GM23338 (cell line): ENCODE data around the gene MITF. TPM values are rescaled to one million over a fixed set of nuclear protein-coding genes. Genes with fewer than 3 reads are reported as not detected.

Experiments used
- ATAC-seq: fragments of 200-7000 bp; cut with Tn5 transposase; 3 replicates; pipeline ENCODE4 v1.9.1; 2020
- DNase-seq: peaks from one replicate; pipeline ENCODE4 v3.0.0-alpha.2; 2015; ENCODE audit warnings: low spot score
- H2AFZ ChIP-seq: fragments of 200-600 bp; sonication (generic); 2 replicates; pipeline ENCODE4 v1.8.0; 2016; ENCODE audit warnings: antibody characterized with exemption, mild to moderate bottlenecking, moderate library complexity
- H3F3A ChIP-seq: fragments of 200-600 bp; sonication (generic); replicated peaks from 2 replicates; pipeline ENCODE4 v1.8.0; 2017; ENCODE audit warnings: antibody characterized with exemption, mixed run types, low read depth
- H3K27ac ChIP-seq: fragments of 200-600 bp; sonication (generic); 2 replicates; pipeline ENCODE4 v1.6.1; 2016; ENCODE audit warnings: low read depth
- H3K27me3 ChIP-seq: fragments of 200-600 bp; sonication (generic); 2 replicates; pipeline ENCODE4 v1.8.0; 2016; ENCODE audit warnings: mild to moderate bottlenecking, mixed run types, moderate library complexity; ENCODE audit not compliant: insufficient read depth
- H3K36me3 ChIP-seq: fragments of 200-600 bp; sonication (generic); 2 replicates; pipeline ENCODE4 v1.8.0; 2016; ENCODE audit warnings: mild to moderate bottlenecking; ENCODE audit not compliant: insufficient read depth
- H3K4me1 ChIP-seq: fragments of 200-600 bp; sonication (generic); 2 replicates; pipeline ENCODE4 v1.8.0; 2016; ENCODE audit warnings: mild to moderate bottlenecking, moderate library complexity; ENCODE audit not compliant: insufficient read depth
- H3K4me2 ChIP-seq: fragments of 200-600 bp; sonication (generic); 2 replicates; pipeline ENCODE4 v1.7.1; 2017; ENCODE audit warnings: mixed run types
- H3K4me3 ChIP-seq: fragments of 200-600 bp; sonication (generic); 2 replicates; pipeline ENCODE4 v1.6.1; 2016; ENCODE audit warnings: mixed run types
- H3K79me2 ChIP-seq: fragments of 200-600 bp; sonication (generic); replicated peaks from 2 replicates; pipeline ENCODE4 v1.8.0; 2017; ENCODE audit warnings: mild to moderate bottlenecking; ENCODE audit not compliant: insufficient read depth
- H3K9me2 ChIP-seq: fragments of 200-600 bp; sonication (generic); 2 replicates; pipeline ENCODE4 v1.8.0; 2017; ENCODE audit not compliant: insufficient read depth
- H4K20me1 ChIP-seq: fragments of 200-600 bp; sonication (generic); replicated peaks from 2 replicates; pipeline ENCODE4 v1.8.0; 2017; ENCODE audit warnings: mild to moderate bottlenecking; ENCODE audit not compliant: insufficient read depth
- H3K27ac Mint-ChIP-seq: 2 replicates; pipeline ENCODE4 v1.8.0; 2020; ENCODE audit warnings: inconsistent platforms, mild to moderate bottlenecking, moderate library complexity, mixed read lengths
- H3K27me3 Mint-ChIP-seq: 3 replicates; pipeline ENCODE4 v1.8.0; 2022; ENCODE audit warnings: low read depth, mild to moderate bottlenecking, moderate library complexity, mixed read lengths, inconsistent platforms; ENCODE audit not compliant: insufficient read depth, poor library complexity
- H3K36me3 Mint-ChIP-seq: 3 replicates; pipeline ENCODE4 v1.8.0; 2021; ENCODE audit warnings: low read depth, mild to moderate bottlenecking, inconsistent platforms, moderate library complexity, mixed read lengths
- H3K4me1 Mint-ChIP-seq: 3 replicates; pipeline ENCODE4 v1.8.0; 2020; ENCODE audit warnings: mild to moderate bottlenecking, inconsistent platforms, mixed read lengths
- H3K4me3 Mint-ChIP-seq: 3 replicates; pipeline ENCODE4 v1.8.0; 2021; ENCODE audit warnings: moderate library complexity, mild to moderate bottlenecking, inconsistent platforms, mixed read lengths
- H3K9me3 Mint-ChIP-seq: 3 replicates; pipeline ENCODE4 v1.8.0; 2020; ENCODE audit warnings: moderate library complexity, mild to moderate bottlenecking, inconsistent platforms, mixed read lengths
- CREB1 ChIP-seq: fragments of 250-450 bp; sonication (Bioruptor Pico); IDR thresholded peaks from 2 replicates; pipeline ENCODE4 v1.5.0; 2020; ENCODE audit warnings: low read depth, mild to moderate bottlenecking, moderate library complexity
- EZH2 ChIP-seq: fragments of 200-600 bp; sonication (generic); IDR thresholded peaks from one replicate; pipeline ENCODE4 v1.8.0; 2017; ENCODE audit warnings: antibody characterized with exemption, mild to moderate bottlenecking, low read depth; ENCODE audit not compliant: unreplicated experiment
- EZH2phosphoT487 ChIP-seq: fragments of 200-600 bp; sonication (generic); IDR thresholded peaks from one replicate; pipeline ENCODE4 v1.8.1; 2018; ENCODE audit warnings: antibody characterized with exemption; ENCODE audit not compliant: unreplicated experiment
- JUNB ChIP-seq: IDR thresholded peaks from one replicate; pipeline ENCODE4 v1.6.1; 2016; ENCODE audit warnings: antibody characterized with exemption; ENCODE audit not compliant: unreplicated experiment
- NANOG ChIP-seq: IDR thresholded peaks from 2 replicates; pipeline ENCODE4 v1.6.1; 2016; ENCODE audit warnings: antibody characterized with exemption, borderline replicate concordance
- POLR2AphosphoS5 ChIP-seq: IDR thresholded peaks from 2 replicates; pipeline ENCODE4 v1.6.1; 2016; ENCODE audit warnings: antibody characterized with exemption, low read depth
- STAT1 ChIP-seq: IDR thresholded peaks from one replicate; pipeline ENCODE4 v1.6.1; 2016; ENCODE audit warnings: antibody characterized with exemption; ENCODE audit not compliant: unreplicated experiment
- ZNF114 ChIP-seq: fragments of 250-450 bp; sonication (Bioruptor Pico); IDR thresholded peaks from 2 replicates; pipeline ENCODE4 v1.5.0; 2020; ENCODE audit warnings: mild to moderate bottlenecking, moderate library complexity
- ZNF331 ChIP-seq: fragments of 250-450 bp; sonication (Bioruptor Pico); IDR thresholded peaks from 2 replicates; pipeline ENCODE4 v1.5.0; 2020; ENCODE audit warnings: low read depth, mild to moderate bottlenecking, moderate library complexity
- polyA plus RNA-seq: library from polyadenylated mRNA; unstranded; fragments of >200 nt; fragmentation: Nextera tagmentation; extraction: Ambion mirVana; gene quantifications from 2 replicates; pipeline ENCODE4 v1.2.1, GENCODE V29; 2016
- total RNA-seq: library from RNA; depleted of rRNA; stranded (reverse); fragments of >200 nt; shearing (Covaris generic); gene quantifications from 2 replicates; pipeline ENCODE4 v1.2.3, GENCODE V29; 2014
- TF ChIP-seq, protein P1 (sequence below): fragments of 250-450 bp; sonication (Bioruptor Pico); IDR thresholded peaks from 2 replicates; pipeline ENCODE4 v1.5.0; 2020; ENCODE audit warnings: mild to moderate bottlenecking, moderate library complexity
- TF ChIP-seq, protein P2 (sequence below): IDR thresholded peaks from one replicate; pipeline ENCODE4 v1.6.1; 2018; ENCODE audit warnings: antibody characterized with exemption; ENCODE audit not compliant: unreplicated experiment
- TF ChIP-seq, protein P3 (sequence below): IDR thresholded peaks from 2 replicates; pipeline ENCODE4 v1.6.1; 2016; ENCODE audit warnings: antibody characterized with exemption
- TF ChIP-seq, protein P4 (sequence below), 2 experiments: fragments of 200-600 bp in 1 of 2; sonication (generic) in 1 of 2; conservative IDR thresholded peaks; 2 replicates each; pipeline versions ENCODE4 v1.5.1 to v1.6.1; 2016 to 2017; ENCODE audit warnings: antibody characterized with exemption in 2 of 2, low read depth in 2 of 2, mild to moderate bottlenecking in 2 of 2, moderate library complexity in 1 of 2

Gene MITF
- total and polyA plus RNA-seq, 2 experiments from 2014 or later, result 1.9 to 2.4 TPM

DNA sequence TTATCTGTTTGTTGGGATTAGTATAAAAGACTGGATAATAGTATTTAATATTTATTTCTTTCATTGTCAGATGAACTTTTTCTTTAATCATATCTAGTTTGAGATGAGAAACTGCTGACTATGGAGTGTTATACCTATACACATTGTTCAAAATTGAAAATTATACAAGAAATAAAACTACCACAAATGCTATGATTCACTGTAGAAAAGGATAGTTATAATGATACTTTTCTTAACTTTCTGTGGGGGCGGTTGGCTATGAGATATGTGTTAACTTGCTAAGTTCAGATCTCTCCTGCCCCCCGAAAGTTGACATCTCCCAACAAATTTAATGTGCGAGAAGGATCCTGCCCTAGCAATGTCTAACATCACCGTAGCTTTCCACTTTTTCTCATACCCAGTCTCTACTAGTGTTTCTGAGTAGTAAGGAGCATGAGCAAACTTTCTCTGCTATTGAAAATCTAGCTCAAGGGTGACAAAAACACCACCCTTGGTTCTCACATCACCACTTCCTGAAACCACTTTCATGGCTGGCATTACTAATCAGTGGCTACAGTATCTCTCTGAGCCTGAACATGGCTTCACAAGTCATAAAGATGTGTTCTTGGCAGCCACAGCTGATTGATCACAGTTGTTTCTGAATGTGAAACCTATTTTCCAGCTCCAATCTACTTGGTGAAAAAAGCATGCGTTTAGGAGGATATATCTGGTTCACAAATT, 244.4 kb downstream of the MITF start:
- Histone ChIP-seq H3K9me2 (peaks cover 15% of the 10 kb centered on the region), H3K36me3 (no peaks in the 10 kb centered on the region), H3K27me3 (0 out of 2 replicates have a peak, but pooled peaks cover 6% of the 10 kb centered on the region), H3K79me2 (no peaks in the 10 kb centered on the region), H2AFZ (no peak overlapping the region), H3K4me3 (no peak overlapping the region), H3K27ac (no peak overlapping the region), H3K4me1 (no peaks in the 10 kb centered on the region; the same call in 1 of the 2 replicates), H4K20me1 (no peaks in the 10 kb centered on the region), H3K4me2 (no peak overlapping the region; the same call in 1 of the 2 replicates), H3F3A (no peaks in the 10 kb centered on the region)
- Mint-ChIP-seq H3K4me3 (no peak overlapping the region), H3K27ac (no peak overlapping the region), H3K27me3 (peaks cover 4% of the 10 kb centered on the region), H3K9me3 (peaks cover 6% of the 10 kb centered on the region; the same call in 2 of the 3 replicates), H3K36me3 (no peaks in the 10 kb centered on the region; the same call in 2 of the 3 replicates), H3K4me1 (peaks cover 7% of the 10 kb centered on the region; the same call in 2 of the 3 replicates)
- TF ChIP-seq, protein P1, sequence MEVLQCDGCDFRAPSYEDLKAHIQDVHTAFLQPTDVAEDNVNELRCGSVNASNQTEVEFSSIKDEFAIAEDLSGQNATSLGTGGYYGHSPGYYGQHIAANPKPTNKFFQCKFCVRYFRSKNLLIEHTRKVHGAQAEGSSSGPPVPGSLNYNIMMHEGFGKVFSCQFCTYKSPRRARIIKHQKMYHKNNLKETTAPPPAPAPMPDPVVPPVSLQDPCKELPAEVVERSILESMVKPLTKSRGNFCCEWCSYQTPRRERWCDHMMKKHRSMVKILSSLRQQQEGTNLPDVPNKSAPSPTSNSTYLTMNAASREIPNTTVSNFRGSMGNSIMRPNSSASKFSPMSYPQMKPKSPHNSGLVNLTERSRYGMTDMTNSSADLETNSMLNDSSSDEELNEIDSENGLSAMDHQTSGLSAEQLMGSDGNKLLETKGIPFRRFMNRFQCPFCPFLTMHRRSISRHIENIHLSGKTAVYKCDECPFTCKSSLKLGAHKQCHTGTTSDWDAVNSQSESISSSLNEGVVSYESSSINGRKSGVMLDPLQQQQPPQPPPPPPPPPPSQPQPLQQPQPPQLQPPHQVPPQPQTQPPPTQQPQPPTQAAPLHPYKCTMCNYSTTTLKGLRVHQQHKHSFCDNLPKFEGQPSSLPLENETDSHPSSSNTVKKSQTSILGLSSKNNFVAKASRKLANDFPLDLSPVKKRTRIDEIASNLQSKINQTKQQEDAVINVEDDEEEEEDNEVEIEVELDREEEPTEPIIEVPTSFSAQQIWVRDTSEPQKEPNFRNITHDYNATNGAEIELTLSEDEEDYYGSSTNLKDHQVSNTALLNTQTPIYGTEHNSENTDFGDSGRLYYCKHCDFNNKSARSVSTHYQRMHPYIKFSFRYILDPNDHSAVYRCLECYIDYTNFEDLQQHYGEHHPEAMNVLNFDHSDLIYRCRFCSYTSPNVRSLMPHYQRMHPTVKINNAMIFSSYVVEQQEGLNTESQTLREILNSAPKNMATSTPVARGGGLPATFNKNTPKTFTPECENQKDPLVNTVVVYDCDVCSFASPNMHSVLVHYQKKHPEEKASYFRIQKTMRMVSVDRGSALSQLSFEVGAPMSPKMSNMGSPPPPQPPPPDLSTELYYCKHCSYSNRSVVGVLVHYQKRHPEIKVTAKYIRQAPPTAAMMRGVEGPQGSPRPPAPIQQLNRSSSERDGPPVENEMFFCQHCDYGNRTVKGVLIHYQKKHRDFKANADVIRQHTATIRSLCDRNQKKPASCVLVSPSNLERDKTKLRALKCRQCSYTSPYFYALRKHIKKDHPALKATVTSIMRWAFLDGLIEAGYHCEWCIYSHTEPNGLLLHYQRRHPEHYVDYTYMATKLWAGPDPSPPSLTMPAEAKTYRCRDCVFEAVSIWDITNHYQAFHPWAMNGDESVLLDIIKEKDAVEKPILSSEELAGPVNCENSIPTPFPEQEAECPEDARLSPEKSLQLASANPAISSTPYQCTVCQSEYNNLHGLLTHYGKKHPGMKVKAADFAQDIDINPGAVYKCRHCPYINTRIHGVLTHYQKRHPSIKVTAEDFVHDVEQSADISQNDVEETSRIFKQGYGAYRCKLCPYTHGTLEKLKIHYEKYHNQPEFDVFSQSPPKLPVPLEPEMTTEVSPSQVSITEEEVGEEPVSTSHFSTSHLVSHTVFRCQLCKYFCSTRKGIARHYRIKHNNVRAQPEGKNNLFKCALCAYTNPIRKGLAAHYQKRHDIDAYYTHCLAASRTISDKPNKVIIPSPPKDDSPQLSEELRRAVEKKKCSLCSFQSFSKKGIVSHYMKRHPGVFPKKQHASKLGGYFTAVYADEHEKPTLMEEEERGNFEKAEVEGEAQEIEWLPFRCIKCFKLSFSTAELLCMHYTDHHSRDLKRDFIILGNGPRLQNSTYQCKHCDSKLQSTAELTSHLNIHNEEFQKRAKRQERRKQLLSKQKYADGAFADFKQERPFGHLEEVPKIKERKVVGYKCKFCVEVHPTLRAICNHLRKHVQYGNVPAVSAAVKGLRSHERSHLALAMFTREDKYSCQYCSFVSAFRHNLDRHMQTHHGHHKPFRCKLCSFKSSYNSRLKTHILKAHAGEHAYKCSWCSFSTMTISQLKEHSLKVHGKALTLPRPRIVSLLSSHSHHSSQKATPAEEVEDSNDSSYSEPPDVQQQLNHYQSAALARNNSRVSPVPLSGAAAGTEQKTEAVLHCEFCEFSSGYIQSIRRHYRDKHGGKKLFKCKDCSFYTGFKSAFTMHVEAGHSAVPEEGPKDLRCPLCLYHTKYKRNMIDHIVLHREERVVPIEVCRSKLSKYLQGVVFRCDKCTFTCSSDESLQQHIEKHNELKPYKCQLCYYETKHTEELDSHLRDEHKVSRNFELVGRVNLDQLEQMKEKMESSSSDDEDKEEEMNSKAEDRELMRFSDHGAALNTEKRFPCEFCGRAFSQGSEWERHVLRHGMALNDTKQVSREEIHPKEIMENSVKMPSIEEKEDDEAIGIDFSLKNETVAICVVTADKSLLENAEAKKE, result no peak
- TF ChIP-seq JUNB, result no peak
- TF ChIP-seq POLR2AphosphoS5, result no peak
- no peak for TF ChIP-seq ZNF331 (CRISPR knock-in tag)
- TF ChIP-seq CREB1, result no peak
- TF ChIP-seq ZNF114 (CRISPR knock-in tag), result no peak
- TF ChIP-seq, protein P2, sequence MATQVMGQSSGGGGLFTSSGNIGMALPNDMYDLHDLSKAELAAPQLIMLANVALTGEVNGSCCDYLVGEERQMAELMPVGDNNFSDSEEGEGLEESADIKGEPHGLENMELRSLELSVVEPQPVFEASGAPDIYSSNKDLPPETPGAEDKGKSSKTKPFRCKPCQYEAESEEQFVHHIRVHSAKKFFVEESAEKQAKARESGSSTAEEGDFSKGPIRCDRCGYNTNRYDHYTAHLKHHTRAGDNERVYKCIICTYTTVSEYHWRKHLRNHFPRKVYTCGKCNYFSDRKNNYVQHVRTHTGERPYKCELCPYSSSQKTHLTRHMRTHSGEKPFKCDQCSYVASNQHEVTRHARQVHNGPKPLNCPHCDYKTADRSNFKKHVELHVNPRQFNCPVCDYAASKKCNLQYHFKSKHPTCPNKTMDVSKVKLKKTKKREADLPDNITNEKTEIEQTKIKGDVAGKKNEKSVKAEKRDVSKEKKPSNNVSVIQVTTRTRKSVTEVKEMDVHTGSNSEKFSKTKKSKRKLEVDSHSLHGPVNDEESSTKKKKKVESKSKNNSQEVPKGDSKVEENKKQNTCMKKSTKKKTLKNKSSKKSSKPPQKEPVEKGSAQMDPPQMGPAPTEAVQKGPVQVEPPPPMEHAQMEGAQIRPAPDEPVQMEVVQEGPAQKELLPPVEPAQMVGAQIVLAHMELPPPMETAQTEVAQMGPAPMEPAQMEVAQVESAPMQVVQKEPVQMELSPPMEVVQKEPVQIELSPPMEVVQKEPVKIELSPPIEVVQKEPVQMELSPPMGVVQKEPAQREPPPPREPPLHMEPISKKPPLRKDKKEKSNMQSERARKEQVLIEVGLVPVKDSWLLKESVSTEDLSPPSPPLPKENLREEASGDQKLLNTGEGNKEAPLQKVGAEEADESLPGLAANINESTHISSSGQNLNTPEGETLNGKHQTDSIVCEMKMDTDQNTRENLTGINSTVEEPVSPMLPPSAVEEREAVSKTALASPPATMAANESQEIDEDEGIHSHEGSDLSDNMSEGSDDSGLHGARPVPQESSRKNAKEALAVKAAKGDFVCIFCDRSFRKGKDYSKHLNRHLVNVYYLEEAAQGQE, result no peak
- no peak for TF ChIP-seq EZH2
- TF ChIP-seq, protein P3, sequence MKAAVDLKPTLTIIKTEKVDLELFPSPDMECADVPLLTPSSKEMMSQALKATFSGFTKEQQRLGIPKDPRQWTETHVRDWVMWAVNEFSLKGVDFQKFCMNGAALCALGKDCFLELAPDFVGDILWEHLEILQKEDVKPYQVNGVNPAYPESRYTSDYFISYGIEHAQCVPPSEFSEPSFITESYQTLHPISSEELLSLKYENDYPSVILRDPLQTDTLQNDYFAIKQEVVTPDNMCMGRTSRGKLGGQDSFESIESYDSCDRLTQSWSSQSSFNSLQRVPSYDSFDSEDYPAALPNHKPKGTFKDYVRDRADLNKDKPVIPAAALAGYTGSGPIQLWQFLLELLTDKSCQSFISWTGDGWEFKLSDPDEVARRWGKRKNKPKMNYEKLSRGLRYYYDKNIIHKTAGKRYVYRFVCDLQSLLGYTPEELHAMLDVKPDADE, result no peak
- TF ChIP-seq NANOG, result no peak
- no peak for TF ChIP-seq STAT1
- TF ChIP-seq, protein P4, sequence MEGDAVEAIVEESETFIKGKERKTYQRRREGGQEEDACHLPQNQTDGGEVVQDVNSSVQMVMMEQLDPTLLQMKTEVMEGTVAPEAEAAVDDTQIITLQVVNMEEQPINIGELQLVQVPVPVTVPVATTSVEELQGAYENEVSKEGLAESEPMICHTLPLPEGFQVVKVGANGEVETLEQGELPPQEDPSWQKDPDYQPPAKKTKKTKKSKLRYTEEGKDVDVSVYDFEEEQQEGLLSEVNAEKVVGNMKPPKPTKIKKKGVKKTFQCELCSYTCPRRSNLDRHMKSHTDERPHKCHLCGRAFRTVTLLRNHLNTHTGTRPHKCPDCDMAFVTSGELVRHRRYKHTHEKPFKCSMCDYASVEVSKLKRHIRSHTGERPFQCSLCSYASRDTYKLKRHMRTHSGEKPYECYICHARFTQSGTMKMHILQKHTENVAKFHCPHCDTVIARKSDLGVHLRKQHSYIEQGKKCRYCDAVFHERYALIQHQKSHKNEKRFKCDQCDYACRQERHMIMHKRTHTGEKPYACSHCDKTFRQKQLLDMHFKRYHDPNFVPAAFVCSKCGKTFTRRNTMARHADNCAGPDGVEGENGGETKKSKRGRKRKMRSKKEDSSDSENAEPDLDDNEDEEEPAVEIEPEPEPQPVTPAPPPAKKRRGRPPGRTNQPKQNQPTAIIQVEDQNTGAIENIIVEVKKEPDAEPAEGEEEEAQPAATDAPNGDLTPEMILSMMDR (conservative IDR thresholded peaks at IDR 0.05; ENCODE audit: low read depth in 2 of 2), result no peak
- TF ChIP-seq EZH2phosphoT487, result no peak
- no peak for ATAC-seq
- DNase-seq, result no peak
